Upper lobe of left lung (tissue), 4 donors: Measurements from ENCODE around the gene OSTC.

Experiments
- EP300 ChIP-seq, 4 donors: sonication (generic); formaldehyde crosslinking; IDR thresholded peaks; one replicate each; pipeline ENCODE4 v1.5.1; 2017; ENCODE audit warnings: antibody characterized with exemption in 4 of 4, control low read depth in 2 of 4
- POLR2A ChIP-seq, 4 donors: fragments of 450-650 bp; IDR thresholded peaks; one replicate each; pipeline ENCODE4 v1.5.1; 2016 to 2017; ENCODE audit warnings: antibody characterized with exemption in 4 of 4, mild to moderate bottlenecking in 2 of 4
- POLR2AphosphoS5 ChIP-seq, 2 donors: sonication (generic); formaldehyde crosslinking; IDR thresholded peaks; one replicate each; pipeline ENCODE4 v1.5.1; 2017; ENCODE audit warnings: antibody characterized with exemption in 2 of 2
- TF ChIP-seq, protein P1 (sequence below), 6 experiments: fragments of 450-650 bp in 4 of 6; fragments of 200-600 bp in 2 of 6; sonication (generic) in 2 of 6; IDR thresholded peaks; one replicate each; pipeline ENCODE4 v1.5.1; 2016 to 2019; ENCODE audit warnings: antibody characterized with exemption in 6 of 6

DNA sequence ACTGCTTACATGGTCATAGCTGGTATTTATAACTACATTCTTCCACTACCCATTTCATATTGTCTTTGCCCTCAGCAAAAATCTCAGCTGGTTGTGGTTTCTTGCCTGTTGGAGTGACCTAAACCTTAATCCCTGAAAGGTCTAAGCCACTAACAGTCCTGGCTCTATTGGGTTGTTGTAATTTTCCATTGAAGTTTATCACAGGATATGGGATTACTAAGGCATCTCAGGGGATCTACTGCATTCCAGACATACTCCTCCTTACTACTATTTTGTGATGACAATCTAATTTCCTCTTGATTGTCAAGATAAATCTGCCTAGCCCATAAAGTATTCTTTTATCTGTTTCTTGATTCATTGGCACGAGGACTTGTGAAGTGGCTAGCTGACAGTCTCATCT, 6.2 kb upstream of the OSTC start:
- TF ChIP-seq POLR2A (IDR thresholded peaks at IDR 0.05) (no peak), EP300 (IDR thresholded peaks at IDR 0.05) (no peak), POLR2AphosphoS5 (IDR thresholded peaks at IDR 0.05) (no peak)
- TF ChIP-seq, protein P1, sequence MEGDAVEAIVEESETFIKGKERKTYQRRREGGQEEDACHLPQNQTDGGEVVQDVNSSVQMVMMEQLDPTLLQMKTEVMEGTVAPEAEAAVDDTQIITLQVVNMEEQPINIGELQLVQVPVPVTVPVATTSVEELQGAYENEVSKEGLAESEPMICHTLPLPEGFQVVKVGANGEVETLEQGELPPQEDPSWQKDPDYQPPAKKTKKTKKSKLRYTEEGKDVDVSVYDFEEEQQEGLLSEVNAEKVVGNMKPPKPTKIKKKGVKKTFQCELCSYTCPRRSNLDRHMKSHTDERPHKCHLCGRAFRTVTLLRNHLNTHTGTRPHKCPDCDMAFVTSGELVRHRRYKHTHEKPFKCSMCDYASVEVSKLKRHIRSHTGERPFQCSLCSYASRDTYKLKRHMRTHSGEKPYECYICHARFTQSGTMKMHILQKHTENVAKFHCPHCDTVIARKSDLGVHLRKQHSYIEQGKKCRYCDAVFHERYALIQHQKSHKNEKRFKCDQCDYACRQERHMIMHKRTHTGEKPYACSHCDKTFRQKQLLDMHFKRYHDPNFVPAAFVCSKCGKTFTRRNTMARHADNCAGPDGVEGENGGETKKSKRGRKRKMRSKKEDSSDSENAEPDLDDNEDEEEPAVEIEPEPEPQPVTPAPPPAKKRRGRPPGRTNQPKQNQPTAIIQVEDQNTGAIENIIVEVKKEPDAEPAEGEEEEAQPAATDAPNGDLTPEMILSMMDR (IDR thresholded peaks at IDR 0.05): no peak
